WTC11 (cell line): Measurements from ENCODE around the gene REG4. TPM values are rescaled to one million over a fixed set of nuclear protein-coding genes. Genes with fewer than 3 reads are reported as not detected.

Experiments
- ATAC-seq: fragments of 200-7000 bp; cut with Tn5 transposase; 2 replicates; pipeline ENCODE4 v1.10.0; 2021; ENCODE audit warnings: mild to moderate bottlenecking, moderate library complexity
- CTCF ChIA-PET: fragments of 300-600 bp; sonication (Branson Sonifier 250); formaldehyde crosslinking; loops from one replicate; lab custom pipeline; 2021; ENCODE audit warnings: antibody characterized with exemption; lab: Charles Lee
- POLR2A ChIA-PET: fragments of 350-600 bp; sonication (Branson Sonifier 250); formaldehyde crosslinking; loops from one replicate; lab custom pipeline; 2021; ENCODE audit warnings: antibody characterized with exemption; lab: Charles Lee
- DNase-seq: peaks from one replicate; pipeline ENCODE4 v3.0.0; 2021; ENCODE audit warnings: low spot score
- H3K27ac Mint-ChIP-seq: 2 replicates; pipeline ENCODE4 v1.8.0; 2021; ENCODE audit warnings: mixed read lengths
- H3K27me3 Mint-ChIP-seq: 2 replicates; pipeline ENCODE4 v1.8.0; 2021; ENCODE audit warnings: low read depth, mild to moderate bottlenecking, moderate library complexity, mixed read lengths
- H3K36me3 Mint-ChIP-seq: 2 replicates; pipeline ENCODE4 v1.8.0; 2021; ENCODE audit warnings: mixed read lengths
- H3K4me1 Mint-ChIP-seq: 2 replicates; pipeline ENCODE4 v1.8.0; 2022; ENCODE audit warnings: mixed read lengths
- H3K4me3 Mint-ChIP-seq: 2 replicates; pipeline ENCODE4 v1.8.0; 2021; ENCODE audit warnings: mild to moderate bottlenecking, moderate library complexity, mixed read lengths
- H3K9me3 Mint-ChIP-seq: 2 replicates; pipeline ENCODE4 v1.8.0; 2021; ENCODE audit warnings: mixed read lengths
- ATF3 ChIP-seq: sonication (generic); formaldehyde crosslinking; conservative IDR thresholded peaks from 2 replicates; pipeline ENCODE4 v1.8.1; 2022; ENCODE audit warnings: mild to moderate bottlenecking, missing genetic modification reagents
- CBFB ChIP-seq: sonication (generic); formaldehyde crosslinking; IDR thresholded peaks from 2 replicates; pipeline ENCODE4 v1.8.1; 2022; ENCODE audit warnings: mild to moderate bottlenecking, low read depth, missing genetic modification reagents
- CREB1 ChIP-seq: sonication (generic); formaldehyde crosslinking; IDR thresholded peaks from 2 replicates; pipeline ENCODE4 v1.8.0; 2023; ENCODE audit warnings: mild to moderate bottlenecking, missing genetic modification reagents
- ELF4 ChIP-seq: sonication (generic); formaldehyde crosslinking; IDR thresholded peaks from 2 replicates; pipeline ENCODE4 v1.8.1; 2022; ENCODE audit warnings: low read depth, mild to moderate bottlenecking, moderate library complexity, missing genetic modification reagents
- ESRRA ChIP-seq: sonication (generic); formaldehyde crosslinking; IDR thresholded peaks from 2 replicates; pipeline ENCODE4 v1.8.1; 2022; ENCODE audit warnings: mild to moderate bottlenecking, missing genetic modification reagents, borderline replicate concordance
- IRF1 ChIP-seq: sonication (generic); formaldehyde crosslinking; IDR thresholded peaks from 2 replicates; pipeline ENCODE4 v1.8.0; 2023; ENCODE audit warnings: missing genetic modification reagents
- NFATC4 ChIP-seq: fragments of 250-450 bp; sonication (Bioruptor Pico); IDR thresholded peaks from 2 replicates; pipeline ENCODE4 v1.9.0; 2021; ENCODE audit warnings: mild to moderate bottlenecking
- OVOL2 ChIP-seq: fragments of 250-450 bp; sonication (Bioruptor Pico); IDR thresholded peaks from 2 replicates; pipeline ENCODE4 v1.9.0; 2021; ENCODE audit warnings: mild to moderate bottlenecking, borderline replicate concordance
- SOX15 ChIP-seq: fragments of 250-450 bp; sonication (Bioruptor Pico); IDR thresholded peaks from 2 replicates; pipeline ENCODE4 v1.9.0; 2021; ENCODE audit warnings: mild to moderate bottlenecking
- SP1 ChIP-seq: sonication (generic); formaldehyde crosslinking; conservative IDR thresholded peaks from 2 replicates; pipeline ENCODE4 v1.8.1; 2022; ENCODE audit warnings: missing genetic modification reagents
- TEAD4 ChIP-seq: sonication (generic); formaldehyde crosslinking; IDR thresholded peaks from 2 replicates; pipeline ENCODE4 v1.8.0; 2022; ENCODE audit warnings: mild to moderate bottlenecking, missing genetic modification reagents
- TP53 ChIP-seq: sonication (generic); formaldehyde crosslinking; IDR thresholded peaks from 2 replicates; pipeline ENCODE4 v1.8.1; 2023; ENCODE audit warnings: mild to moderate bottlenecking, missing genetic modification reagents
- ZNF121 ChIP-seq: sonication (generic); formaldehyde crosslinking; IDR thresholded peaks from 2 replicates; pipeline ENCODE4 v1.8.0; 2023; ENCODE audit warnings: missing genetic modification reagents
- ZNF219 ChIP-seq: sonication (generic); formaldehyde crosslinking; IDR thresholded peaks from 2 replicates; pipeline ENCODE4 v1.8.0; 2023; ENCODE audit warnings: missing genetic modification reagents, mild to moderate bottlenecking, borderline replicate concordance
- ZNF317 ChIP-seq: sonication (generic); formaldehyde crosslinking; IDR thresholded peaks from 2 replicates; pipeline ENCODE4 v1.8.1; 2023; ENCODE audit warnings: low read depth, mild to moderate bottlenecking, moderate library complexity, missing genetic modification reagents, borderline replicate concordance
- ZNF416 ChIP-seq: fragments of 250-450 bp; sonication (Bioruptor Pico); IDR thresholded peaks from 2 replicates; pipeline ENCODE4 v1.9.0; 2021; ENCODE audit warnings: mild to moderate bottlenecking, inconsistent platforms
- ZNF512 ChIP-seq: sonication (generic); formaldehyde crosslinking; IDR thresholded peaks from 2 replicates; pipeline ENCODE4 v1.8.1; 2022; ENCODE audit warnings: missing genetic modification reagents, borderline replicate concordance
- total RNA-seq: library from RNA; stranded (reverse); gene quantifications from 3 replicates; pipeline ENCODE4 v1.2.3, GENCODE V29; 2021
- TF ChIP-seq, protein P1 (sequence below): sonication (generic); formaldehyde crosslinking; IDR thresholded peaks from 2 replicates; pipeline ENCODE4 v1.8.1; 2023; ENCODE audit warnings: mild to moderate bottlenecking, missing genetic modification reagents, borderline replicate concordance
- TF ChIP-seq, protein P2 (sequence below): fragments of 250-450 bp; sonication (Bioruptor Pico); IDR thresholded peaks from 2 replicates; pipeline ENCODE4 v1.8.0; 2021; ENCODE audit warnings: mild to moderate bottlenecking

REG4 gene
- total RNA-seq, 1 experiment from 2014 or later, result 0.31 TPM

- Mint-ChIP-seq H3K4me3 (no peak overlapping the region), H3K27me3 (no peaks in the 10 kb centered on the region; the same call in 1 of the 2 replicates), H3K9me3 (no peaks in the 10 kb centered on the region), H3K4me1 (peaks cover 3% of the 10 kb centered on the region), H3K36me3 (no peaks in the 10 kb centered on the region), H3K27ac (no peak overlapping the region)
- POLR2A ChIA-PET, result no interaction called here
- ATAC-seq (no peak), DNase-seq (no peak)
- CTCF ChIA-PET, result no interaction called here
- TF ChIP-seq ATF3 (no peak), CBFB (CRISPR knock-in tag) (no peak), OVOL2 (no peak), ESRRA (CRISPR knock-in tag) (no peak), SP1 (CRISPR knock-in tag) (no peak), ZNF416 (CRISPR knock-in tag) (no peak), NFATC4 (CRISPR knock-in tag) (no peak), ZNF219 (no peak), CREB1 (CRISPR knock-in tag) (no peak), ZNF512 (CRISPR knock-in tag) (no peak), TEAD4 (CRISPR knock-in tag) (no peak), ZNF121 (no peak), TP53 (no peak), SOX15 (CRISPR knock-in tag) (no peak), ZNF317 (CRISPR knock-in tag) (no peak), ELF4 (no peak)
- TF ChIP-seq, protein P1, sequence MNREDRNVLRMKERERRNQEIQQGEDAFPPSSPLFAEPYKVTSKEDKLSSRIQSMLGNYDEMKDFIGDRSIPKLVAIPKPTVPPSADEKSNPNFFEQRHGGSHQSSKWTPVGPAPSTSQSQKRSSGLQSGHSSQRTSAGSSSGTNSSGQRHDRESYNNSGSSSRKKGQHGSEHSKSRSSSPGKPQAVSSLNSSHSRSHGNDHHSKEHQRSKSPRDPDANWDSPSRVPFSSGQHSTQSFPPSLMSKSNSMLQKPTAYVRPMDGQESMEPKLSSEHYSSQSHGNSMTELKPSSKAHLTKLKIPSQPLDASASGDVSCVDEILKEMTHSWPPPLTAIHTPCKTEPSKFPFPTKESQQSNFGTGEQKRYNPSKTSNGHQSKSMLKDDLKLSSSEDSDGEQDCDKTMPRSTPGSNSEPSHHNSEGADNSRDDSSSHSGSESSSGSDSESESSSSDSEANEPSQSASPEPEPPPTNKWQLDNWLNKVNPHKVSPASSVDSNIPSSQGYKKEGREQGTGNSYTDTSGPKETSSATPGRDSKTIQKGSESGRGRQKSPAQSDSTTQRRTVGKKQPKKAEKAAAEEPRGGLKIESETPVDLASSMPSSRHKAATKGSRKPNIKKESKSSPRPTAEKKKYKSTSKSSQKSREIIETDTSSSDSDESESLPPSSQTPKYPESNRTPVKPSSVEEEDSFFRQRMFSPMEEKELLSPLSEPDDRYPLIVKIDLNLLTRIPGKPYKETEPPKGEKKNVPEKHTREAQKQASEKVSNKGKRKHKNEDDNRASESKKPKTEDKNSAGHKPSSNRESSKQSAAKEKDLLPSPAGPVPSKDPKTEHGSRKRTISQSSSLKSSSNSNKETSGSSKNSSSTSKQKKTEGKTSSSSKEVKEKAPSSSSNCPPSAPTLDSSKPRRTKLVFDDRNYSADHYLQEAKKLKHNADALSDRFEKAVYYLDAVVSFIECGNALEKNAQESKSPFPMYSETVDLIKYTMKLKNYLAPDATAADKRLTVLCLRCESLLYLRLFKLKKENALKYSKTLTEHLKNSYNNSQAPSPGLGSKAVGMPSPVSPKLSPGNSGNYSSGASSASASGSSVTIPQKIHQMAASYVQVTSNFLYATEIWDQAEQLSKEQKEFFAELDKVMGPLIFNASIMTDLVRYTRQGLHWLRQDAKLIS (CRISPR knock-in tag), result no peak
- TF ChIP-seq, protein P2, sequence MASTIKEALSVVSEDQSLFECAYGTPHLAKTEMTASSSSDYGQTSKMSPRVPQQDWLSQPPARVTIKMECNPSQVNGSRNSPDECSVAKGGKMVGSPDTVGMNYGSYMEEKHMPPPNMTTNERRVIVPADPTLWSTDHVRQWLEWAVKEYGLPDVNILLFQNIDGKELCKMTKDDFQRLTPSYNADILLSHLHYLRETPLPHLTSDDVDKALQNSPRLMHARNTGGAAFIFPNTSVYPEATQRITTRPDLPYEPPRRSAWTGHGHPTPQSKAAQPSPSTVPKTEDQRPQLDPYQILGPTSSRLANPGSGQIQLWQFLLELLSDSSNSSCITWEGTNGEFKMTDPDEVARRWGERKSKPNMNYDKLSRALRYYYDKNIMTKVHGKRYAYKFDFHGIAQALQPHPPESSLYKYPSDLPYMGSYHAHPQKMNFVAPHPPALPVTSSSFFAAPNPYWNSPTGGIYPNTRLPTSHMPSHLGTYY, result no peak
Observed at GRCh38 chr1:119764220-119764619, 47.0 kb downstream of the REG4 start.

- POLR2A ChIA-PET, result no interaction called here
- H3K36me3 Mint-ChIP-seq, result no peaks in the 10 kb centered on the region
- CTCF ChIA-PET, result no interaction called here
- peaks cover 3% of the 10 kb centered on the region for H3K4me1 Mint-ChIP-seq
- ATAC-seq, result no peak
- DNase-seq, result no peak
- no peaks in the 10 kb centered on the region for H3K9me3 Mint-ChIP-seq
- H3K27me3 Mint-ChIP-seq, result no peaks in the 10 kb centered on the region; the same call in 1 of the 2 replicates
- H3K4me3 Mint-ChIP-seq, result no peak overlapping the region
- H3K27ac Mint-ChIP-seq, result no peak overlapping the region
- no peak for TF ChIP-seq TP53
- no peak for TF ChIP-seq IRF1 (CRISPR knock-in tag)
Observed at GRCh38 chr1:119762953-119763352, 48.3 kb downstream of the REG4 start.
